Measurements from ENCODE around the gene SORBS1. TPM values are rescaled to one million over a fixed set of nuclear protein-coding genes. Genes with fewer than 3 reads are reported as not detected.

Gene SORBS1
- total RNA-seq, 2 experiments from 2014 or later: 0.57 to 3.1 TPM

- ChIA-PET CTCF (ENCODE audit: unreplicated experiment) (no interaction called here), POLR2A (no interaction called here)
- Histone ChIP-seq H4K20me1 (ENCODE audit: insufficient read depth, low read length) (no peaks in the 10 kb centered on the region), H3K9me2 (ENCODE audit: insufficient read depth, low read length) (no peaks in the 10 kb centered on the region), H2AFZ (ENCODE audit: low read length) (no peak overlapping the region), H3K9me3 (ENCODE audit: low read length) (no peaks in the 10 kb centered on the region), H3K36me3 (ENCODE audit: insufficient read depth, low read length) (no peaks in the 10 kb centered on the region), H3K4me1 (ENCODE audit: insufficient read depth, low read length, poor library complexity, severe bottlenecking) (no peaks in the 10 kb centered on the region), H3K79me2 (ENCODE audit: insufficient read depth, low read depth, low read length) (no peaks in the 10 kb centered on the region), H3K27ac (ENCODE audit: low read depth, low read length, poor library complexity, severe bottlenecking) (no peak overlapping the region), H3K4me2 (ENCODE audit: low read length) (no peak overlapping the region), H3K4me3 (ENCODE audit: low read depth, low read length, poor library complexity, severe bottlenecking) (no peak overlapping the region)
- DNase-seq (ENCODE audit: low spot score): no peak
- BruUV-seq (replicated peaks): no TSS peak
- intact Hi-C loops (cut with micrococcal nuclease; ENCODE audit: unreplicated experiment): no loop called here
- no peak for TF ChIP-seq CTCF (conservative IDR thresholded peaks at IDR 0.05; ENCODE audit: low read length)
- TF ChIP-seq EZH2phosphoT487 (IDR thresholded peaks at IDR 0.05; ENCODE audit: borderline replicate concordance, low read depth, low read length): no peak
Measured at GRCh38 chr10:95505641-95506040, 55.5 kb downstream of the SORBS1 start.

GRCh38 chr10:95505084-95505610 lies 56.0 kb downstream of the SORBS1 start:
- ChIA-PET CTCF (ENCODE audit: unreplicated experiment) (no interaction called here), POLR2A (no interaction called here)
- Histone ChIP-seq H3K9me2 (ENCODE audit: insufficient read depth, low read length) (no peaks in the 10 kb centered on the region), H2AFZ (ENCODE audit: low read length) (no peak overlapping the region), H3K9me3 (ENCODE audit: low read length) (no peaks in the 10 kb centered on the region), H3K36me3 (ENCODE audit: insufficient read depth, low read length) (no peaks in the 10 kb centered on the region), H3K4me1 (ENCODE audit: insufficient read depth, low read length, poor library complexity, severe bottlenecking) (no peaks in the 10 kb centered on the region), H3K27ac (ENCODE audit: low read depth, low read length, poor library complexity, severe bottlenecking) (no peak overlapping the region), H3K79me2 (ENCODE audit: insufficient read depth, low read depth, low read length) (no peaks in the 10 kb centered on the region), H3K4me3 (ENCODE audit: low read depth, low read length, poor library complexity, severe bottlenecking) (no peak overlapping the region), H4K20me1 (ENCODE audit: insufficient read depth, low read length) (no peaks in the 10 kb centered on the region), H3K4me2 (ENCODE audit: low read length) (no peak overlapping the region)
- no peak for TF ChIP-seq EZH2phosphoT487 (IDR thresholded peaks at IDR 0.05; ENCODE audit: borderline replicate concordance, low read depth, low read length)
- no peak for TF ChIP-seq CTCF (conservative IDR thresholded peaks at IDR 0.05; ENCODE audit: low read length)
- intact Hi-C loops (cut with micrococcal nuclease; ENCODE audit: unreplicated experiment): no loop called here
- BruUV-seq (replicated peaks): no TSS peak
- no peak for DNase-seq (ENCODE audit: low spot score)

- BruUV-seq (replicated peaks): no TSS peak
- no peak for DNase-seq (ENCODE audit: low spot score)
- Histone ChIP-seq H3K4me1 (ENCODE audit: insufficient read depth, low read length, poor library complexity, severe bottlenecking) (no peaks in the 10 kb centered on the region), H2AFZ (ENCODE audit: low read length) (no peak overlapping the region), H4K20me1 (ENCODE audit: insufficient read depth, low read length) (no peaks in the 10 kb centered on the region), H3K79me2 (ENCODE audit: insufficient read depth, low read depth, low read length) (no peaks in the 10 kb centered on the region), H3K36me3 (ENCODE audit: insufficient read depth, low read length) (no peaks in the 10 kb centered on the region), H3K27ac (ENCODE audit: low read depth, low read length, poor library complexity, severe bottlenecking) (no peak overlapping the region), H3K9me3 (ENCODE audit: low read length) (no peaks in the 10 kb centered on the region), H3K4me2 (ENCODE audit: low read length) (no peak overlapping the region), H3K4me3 (ENCODE audit: low read depth, low read length, poor library complexity, severe bottlenecking) (no peak overlapping the region), H3K9me2 (ENCODE audit: insufficient read depth, low read length) (no peaks in the 10 kb centered on the region)
- intact Hi-C loops (cut with micrococcal nuclease; ENCODE audit: unreplicated experiment): no loop called here
- ChIA-PET POLR2A (no interaction called here), CTCF (ENCODE audit: unreplicated experiment) (no interaction called here)
- no peak for TF ChIP-seq EZH2phosphoT487 (IDR thresholded peaks at IDR 0.05; ENCODE audit: borderline replicate concordance, low read depth, low read length)
- TF ChIP-seq CTCF (conservative IDR thresholded peaks at IDR 0.05; ENCODE audit: low read length): no peak
Measured at GRCh38 chr10:95504246-95504691, 56.9 kb downstream of the SORBS1 start.
